HG02852 (cell line): ENCODE measurements around the gene SREBF2.
"Not testable (repeated sequence)": the region's sequence is repeated elsewhere in the genome, so short reads cannot be mapped to it uniquely, and the experiment has no call there.

Source experiments
- ATAC-seq: cut with Tn5 transposase; IDR thresholded peaks from one replicate; pipeline ENCODE4 v1.9.1; 2021; ENCODE audit warnings: mild to moderate bottlenecking, moderate library complexity; ENCODE audit not compliant: unreplicated experiment

SREBF2 gene

DNA sequence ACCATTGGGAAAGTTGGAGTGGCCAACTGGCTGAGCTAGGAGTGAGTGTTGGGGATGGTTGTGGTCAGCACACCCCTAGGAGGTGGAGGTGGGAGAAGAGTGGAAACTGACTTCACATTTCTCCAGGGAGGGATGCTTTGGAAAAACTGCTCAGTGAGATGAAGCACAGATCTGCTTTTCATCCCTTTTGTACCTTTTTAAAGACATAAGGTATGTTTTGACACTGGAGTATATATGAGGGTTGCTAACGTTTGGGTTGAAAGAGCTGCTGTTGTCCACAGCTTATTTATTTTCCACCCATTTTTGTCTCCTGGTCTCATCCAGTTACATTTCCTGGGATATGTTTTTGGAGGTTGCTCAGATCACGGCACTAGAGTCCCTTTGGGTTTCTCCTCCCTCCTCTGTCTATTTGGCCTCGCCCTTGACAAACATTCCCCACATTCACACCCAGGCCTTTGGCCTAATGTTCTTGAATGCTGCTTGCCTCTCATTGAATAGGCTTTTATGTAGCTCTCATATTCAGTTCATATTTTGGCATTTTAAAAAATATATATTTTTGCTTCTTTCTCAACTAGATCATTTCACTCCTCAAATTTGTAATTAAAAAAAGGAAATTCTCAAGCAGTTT, 8.3 kb downstream of the SREBF2 start:
- ATAC-seq = no peak

DNA sequence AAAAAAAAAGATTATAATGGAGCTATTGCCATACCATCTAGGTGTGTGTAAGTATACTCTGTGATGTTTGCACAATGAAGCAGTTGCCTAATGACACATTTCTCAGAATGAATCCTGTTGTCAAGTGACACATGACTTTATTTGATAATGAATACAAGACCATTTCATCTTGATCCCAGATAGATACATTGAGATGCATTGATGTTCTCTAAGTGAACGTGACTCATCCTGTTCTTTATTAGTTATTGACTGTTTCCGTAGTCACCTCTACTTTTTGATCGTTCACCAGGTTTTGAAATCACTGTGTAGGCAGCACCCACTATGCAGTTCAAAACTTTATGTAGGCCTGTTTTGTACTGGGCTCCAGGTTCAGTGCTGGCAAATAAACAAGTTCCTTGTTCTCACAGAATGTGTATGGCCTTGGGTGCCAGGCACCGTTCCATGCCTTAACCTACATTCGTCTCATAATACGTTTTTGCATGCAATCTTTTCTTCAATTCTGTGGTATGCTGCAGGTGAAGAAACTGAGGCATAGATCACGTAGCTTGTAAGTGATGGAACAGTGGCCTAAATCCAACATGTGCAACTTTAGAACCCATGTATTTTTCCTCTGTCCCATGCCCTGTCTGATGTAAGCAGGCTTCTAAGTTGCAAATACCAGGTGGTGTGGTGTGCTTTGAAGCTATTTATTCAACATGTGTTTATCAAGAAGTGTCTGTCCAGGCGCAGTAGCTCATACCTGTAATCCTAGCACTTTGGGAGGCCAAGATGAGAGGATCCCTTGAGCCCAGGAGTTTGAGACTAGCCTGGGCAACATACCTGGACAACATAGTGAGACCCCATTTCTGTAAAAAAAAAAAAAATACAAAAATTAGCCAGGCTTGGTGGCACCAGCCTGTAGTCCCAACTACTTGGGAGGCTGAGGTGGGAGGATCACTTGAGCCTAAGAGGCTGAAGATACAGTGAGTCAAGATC, 10.4 kb downstream of the SREBF2 start:
- ATAC-seq = no peak

DNA sequence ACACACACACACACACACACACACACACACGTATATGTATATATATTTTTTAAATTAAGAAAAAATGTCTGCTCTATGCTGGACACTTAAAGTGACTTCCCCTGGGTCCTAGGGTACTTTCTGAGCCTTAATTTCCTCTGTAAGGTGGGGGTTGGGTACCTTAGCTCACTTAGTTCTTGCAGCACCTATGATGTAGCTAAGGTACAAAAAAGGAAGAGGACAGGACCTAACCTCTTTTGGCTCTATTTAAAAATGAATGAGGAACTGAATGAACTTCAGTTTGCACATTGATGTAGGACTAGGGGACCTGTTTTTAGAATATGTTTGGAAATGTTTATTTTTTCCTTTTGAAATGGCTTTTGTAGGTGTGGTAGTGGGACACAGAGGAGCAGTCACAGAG, 11.1 kb downstream of the SREBF2 start:
- ATAC-seq = no peak

DNA sequence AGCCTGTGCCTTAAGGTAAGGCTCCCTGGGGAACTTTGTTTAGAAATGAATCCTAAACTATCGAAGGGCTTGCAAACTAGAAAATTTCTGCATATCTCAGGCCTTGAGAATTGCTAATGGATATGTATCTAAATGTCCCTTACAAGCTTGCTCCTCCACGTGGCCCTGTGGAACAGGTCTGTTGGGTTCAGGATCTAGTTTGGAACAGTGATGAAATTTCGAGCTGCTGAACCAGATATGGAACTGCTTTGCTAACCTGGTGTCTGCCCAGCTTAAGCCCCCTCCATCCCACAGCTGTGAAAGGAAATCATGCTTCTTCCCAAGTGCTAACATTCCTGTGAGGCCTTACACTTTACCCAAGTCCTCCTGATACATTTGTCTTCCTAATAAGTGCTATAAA, 11.6 kb downstream of the SREBF2 start:
- ATAC-seq = no peak

DNA sequence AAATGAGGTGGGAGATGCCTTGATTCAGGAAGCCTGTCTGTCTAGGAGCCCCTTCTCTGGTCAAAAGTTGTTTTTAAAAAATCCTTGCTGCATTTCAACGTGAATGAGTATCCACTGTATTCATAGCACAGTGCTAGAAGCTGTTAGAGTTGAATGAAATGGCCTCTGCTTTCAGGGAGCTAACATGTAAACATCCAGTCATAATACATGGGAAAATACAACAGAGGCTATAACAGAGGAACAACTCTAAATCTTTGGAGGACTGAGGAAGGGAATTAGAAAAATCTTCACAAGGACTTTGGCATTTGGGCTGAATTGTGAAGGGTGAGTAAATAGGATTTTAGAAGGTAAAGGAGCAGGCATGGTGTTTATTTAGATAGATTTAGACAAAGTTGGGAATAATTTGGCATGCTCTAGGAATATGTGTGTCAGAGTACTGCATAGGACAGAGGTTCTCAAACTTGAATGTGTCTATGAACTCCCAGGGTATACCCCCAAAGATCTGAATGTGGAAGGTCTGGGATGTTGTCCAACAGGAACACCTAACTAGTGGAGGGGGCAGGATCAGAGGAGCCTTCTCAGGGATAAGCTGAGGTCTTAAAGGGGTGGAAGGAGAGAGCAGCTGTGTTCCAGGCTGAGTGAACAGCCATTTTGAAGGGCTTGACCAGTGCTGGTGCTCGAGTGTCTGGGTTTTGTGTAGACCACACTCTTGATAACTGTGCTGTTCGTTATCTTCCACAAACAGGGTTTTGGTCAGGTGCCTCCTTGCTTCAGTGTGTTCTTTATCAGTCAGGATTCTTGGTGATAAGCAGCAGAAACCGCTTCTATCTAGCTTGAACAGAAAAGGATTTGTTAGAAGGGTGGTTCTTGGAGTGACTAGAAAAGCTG, 12.7 kb downstream of the SREBF2 start:
- ATAC-seq = no peak

DNA sequence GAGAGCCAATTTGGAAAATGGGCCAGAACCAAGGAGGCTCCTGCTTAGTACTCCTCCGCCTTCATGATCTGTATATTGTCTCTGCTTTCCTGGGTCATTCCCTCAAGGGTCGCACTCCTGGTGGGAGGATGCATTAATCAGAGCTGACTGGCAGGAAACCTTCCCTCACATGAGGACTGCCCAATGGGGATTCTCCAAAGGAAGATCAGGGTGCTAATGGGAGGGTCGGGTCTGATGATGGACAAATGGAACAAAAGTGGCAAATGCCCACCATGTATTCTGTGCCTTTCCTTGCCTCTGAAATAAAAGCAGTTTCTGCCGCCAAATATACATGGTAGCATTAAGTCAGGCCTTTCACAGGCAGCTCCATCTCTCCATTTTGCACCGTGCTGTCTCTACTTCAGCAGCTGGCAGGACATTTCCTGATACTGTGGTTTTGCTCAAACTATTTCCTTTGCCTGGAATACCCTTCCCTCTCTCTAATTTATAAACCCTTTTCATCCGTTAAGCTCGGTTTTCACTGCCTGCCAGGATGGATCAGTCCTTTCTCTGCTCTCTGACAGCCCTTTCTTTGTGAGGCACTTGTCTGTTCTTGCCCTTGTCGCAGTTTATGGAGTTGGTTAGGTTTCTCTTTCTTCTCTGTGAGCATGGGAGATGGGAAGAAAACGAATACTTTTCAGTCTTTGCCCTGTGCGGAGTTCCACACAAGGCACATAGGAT, 13.5 kb downstream of the SREBF2 start:
- ATAC-seq = no peak

DNA sequence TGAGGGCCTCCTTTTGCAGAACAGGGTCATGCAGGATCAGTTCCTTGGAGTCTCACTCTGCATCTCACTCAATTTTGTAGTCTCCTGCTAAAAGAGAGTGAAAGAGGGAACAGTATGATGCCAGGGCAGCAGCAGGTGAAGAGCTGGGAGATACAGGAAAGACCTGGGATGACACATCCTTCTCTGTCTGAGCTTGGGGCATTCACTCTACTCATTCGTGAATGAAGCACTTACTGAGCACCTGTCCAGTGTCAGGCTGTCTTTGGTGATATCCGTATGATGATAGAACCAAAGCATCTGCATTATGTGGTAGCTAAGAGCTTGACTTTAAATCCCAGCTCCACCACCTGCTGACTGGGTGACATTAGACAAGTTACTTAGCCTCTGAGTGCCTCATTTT, 14.4 kb downstream of the SREBF2 start:
- no peak for ATAC-seq

DNA sequence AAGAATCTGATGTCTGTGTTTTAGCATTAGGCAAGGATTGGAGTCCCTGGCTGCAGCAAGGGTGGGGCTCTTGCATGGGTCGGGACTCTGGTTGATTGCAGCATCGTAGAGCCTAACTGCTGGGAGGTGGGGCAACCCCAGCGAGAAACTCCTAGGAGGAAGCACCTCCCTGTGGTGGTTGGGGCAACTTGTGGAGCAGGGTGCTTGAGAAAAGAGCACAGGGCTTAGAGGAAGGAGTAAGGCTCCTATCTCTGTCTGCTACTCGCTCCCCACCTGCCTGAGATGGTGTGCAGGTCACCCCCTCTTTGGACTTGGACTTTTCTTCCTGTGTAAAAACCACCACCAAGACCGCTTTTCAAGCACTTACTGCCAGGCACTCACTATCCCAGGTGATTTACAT, 15.6 kb downstream of the SREBF2 start:
- no peak for ATAC-seq

DNA sequence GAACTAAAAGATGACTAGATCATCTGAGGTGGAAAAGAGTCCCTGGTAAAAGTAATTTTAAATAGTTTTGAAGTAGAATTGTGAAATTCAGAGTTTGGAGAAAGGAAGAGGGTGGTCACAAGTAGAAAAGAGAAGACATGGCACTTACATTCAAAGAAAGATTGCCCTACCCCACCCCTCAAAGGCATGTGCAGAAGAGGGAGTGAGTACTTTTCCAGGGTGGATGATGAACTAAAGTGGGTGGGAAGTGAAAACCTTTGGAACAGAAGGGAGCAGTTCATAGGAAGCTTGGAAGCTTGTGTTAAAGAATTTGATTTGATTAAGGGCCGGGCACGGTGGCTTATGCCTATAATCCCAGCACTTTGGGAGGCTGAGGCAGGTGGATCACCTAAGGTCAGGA, 23.6 kb downstream of the SREBF2 start:
- ATAC-seq = no peak

DNA sequence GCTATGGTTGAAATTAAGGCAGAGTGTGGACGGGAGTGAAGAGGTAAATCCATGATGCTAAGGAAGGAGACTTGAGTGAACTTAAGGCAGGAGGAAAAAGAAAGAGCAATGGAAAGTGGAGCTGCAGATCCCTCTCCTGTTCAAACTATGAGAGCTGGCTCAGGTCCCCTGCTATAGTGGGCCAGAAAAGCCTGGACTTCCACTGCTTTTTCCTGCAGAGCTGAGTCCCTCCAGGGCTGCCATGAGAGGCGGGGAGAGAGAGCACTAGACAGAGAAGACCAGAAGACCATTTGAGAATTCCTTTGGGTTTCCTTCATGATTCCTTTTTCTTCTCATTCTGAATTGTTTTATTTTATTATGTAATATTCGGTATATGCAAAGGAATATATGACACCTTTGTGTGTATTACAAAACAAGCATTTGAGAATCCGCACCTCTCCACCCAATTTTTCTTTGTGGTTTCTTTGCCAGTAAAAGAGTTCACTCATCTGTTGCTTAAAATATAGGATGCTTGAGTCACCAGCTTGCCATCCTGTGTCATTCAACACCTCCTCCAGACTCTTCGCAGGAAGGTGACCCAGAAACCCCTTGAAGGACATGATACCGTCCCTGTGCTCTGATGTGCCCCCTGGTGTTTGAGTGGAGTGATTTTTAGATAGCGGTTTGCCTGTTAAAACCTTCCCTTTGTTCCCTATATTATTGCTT, 24.4 kb downstream of the SREBF2 start:
- ATAC-seq = no peak

DNA sequence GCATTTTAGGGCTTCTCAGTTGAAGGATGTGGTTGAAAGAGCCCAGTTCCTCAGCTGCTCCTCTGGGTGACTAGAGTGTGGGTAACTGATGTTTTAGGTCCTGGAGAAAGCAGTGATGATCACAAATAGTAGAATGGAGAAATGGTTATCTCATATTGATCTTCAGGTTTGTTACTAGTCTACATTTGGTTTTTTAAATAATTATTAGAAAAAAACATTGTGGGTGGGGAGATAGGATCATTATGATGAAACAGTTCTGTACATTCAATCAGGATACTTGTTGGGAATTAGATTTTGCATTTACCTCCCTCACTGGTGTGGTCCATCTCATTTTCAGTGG, 24.9 kb downstream of the SREBF2 start:
- ATAC-seq = no peak

DNA sequence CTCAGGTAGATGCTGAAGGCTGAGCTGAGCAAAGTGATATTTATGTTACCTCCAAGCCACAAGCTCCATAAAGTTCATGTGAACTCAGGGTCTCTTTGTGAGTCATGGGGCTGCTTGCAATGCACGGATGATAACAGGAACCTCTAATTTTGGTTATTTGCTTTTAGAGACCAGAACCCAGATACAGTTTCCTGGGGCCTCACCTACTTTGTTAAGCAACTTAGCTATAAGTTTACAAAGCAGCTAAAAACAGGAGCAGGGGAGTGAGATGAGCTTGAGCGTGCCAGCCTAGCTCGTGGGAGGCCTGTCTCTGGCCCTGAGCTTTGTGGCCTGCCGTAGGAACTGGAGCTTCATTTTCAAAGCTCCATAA, 29.2 kb downstream of the SREBF2 start:
- ATAC-seq = peak; percentile 54

DNA sequence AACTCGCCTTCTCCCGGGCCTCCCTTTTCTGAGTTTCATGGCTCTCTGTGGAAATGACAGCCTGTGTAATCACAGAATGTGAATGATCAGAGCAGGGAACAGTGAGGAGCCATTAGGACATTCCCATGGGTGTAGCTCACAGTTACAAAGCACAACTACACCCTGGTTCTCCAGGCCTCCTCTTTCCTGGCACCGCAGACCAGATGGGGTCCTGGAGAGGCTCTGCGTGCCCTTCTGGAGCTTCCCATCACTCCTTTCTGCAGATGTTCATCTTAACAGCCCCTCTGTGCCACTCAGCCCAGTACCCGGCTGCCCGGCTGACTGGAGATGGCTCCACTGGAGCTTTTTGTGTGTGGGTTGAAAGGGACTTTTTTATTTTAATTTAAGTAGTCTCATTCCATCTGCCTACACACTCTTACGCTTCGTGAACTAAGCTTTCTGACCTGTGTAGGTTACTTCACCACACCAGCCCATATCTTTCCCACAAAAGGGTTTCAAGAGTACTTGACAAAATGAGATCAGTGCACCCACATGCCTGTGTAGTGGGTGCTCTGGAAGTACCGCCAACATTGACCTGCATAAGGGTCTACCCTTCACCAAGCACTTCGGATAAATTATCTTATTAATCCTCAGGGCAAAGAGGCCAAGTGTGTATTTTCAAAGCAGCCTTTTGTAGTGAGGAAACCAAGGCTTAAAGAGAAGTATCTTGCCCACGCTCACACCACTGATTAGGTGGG, 29.8 kb downstream of the SREBF2 start:
- ATAC-seq = peak; percentile 58

DNA sequence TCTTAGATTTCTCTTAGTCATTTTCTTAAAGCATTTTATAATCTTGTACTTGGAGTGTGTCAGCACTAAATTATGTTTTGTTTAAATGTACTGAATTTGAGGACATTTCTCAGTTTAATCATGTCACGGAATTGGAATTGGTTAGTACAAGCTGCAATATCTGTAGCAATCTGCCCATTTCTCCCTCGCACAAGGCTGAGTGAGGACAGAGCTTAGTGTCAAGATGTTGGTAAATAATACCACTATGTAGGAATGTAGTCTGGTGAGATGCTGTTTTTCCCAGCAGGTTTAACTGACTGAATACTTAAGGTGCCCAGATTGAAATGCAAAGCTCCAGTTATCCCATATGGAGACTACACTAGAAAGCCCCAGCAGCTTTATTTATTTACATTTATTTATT, 30.6 kb downstream of the SREBF2 start:
- ATAC-seq = no peak

DNA sequence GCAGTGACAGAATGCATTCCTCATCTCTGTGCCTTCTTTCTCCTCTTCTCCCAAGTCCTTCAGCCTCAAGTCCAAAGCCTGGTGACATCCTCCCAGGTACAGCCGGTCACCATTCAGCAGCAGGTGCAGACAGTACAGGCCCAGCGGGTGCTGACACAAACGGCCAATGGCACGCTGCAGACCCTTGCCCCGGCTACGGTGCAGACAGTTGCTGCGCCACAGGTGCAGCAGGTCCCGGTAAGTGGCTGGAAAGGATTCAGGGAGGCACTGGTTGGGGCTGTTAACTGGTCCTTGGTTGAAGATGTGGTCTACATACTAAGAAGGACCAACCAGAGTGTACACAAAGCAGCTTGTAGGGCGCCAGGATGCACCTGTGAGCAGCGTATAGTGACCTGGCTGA, 35.7 kb downstream of the SREBF2 start:
- no peak for ATAC-seq

DNA sequence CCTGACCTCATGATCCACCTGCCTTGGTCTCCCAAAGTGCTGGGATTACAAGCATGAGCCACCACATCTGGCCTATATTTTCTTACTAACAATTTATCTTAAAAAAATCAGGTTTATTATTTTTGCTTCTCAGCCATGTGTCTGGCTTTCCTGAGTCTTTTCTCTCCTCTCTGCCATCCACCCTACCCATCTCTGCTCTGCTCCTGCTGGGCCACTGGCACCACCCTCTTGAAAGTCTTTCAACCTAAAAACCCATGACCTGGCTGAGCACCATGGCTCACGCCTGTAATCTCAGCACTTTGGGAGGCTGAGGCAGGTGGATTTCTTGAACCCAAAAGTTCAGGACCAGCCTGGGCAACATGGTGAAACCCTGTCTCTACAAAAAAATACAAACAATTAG, 37.2 kb downstream of the SREBF2 start:
- not testable (repeated sequence) for ATAC-seq

DNA sequence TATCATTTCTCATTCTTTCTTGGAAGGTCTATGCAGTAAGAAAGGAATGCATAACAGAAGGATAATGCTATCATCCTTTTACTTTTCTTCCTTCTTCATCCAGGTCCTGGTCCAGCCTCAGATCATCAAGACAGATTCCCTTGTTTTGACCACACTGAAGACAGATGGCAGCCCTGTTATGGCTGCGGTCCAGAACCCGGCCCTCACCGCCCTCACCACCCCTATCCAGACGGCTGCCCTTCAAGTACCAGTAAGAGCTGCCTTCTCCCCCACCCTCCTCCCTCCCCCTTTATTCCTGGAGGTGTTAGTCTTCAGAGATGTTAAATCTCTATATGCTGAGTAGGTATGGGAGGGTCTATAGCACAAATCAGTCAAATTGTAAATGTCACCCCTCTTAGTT, 37.9 kb downstream of the SREBF2 start:
- no peak for ATAC-seq

DNA sequence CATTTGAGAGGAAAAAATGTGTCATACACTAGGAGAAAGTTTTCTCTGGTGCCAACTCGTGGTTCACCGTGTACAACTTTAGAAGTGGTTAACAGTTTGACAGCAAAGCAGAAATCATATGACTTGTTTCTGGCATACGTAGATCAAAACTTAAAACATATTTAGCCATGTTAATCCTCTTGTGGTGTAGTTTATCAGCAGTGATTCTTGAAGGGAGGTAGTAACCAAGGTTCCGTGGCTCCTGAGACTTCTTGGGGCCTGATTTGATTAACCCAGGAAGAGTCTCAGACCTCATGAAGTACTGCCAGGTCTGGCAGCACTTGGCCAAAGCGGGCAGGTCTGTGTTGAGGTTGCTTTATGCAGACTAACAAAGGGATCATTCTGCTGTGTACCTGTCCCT, 40.5 kb downstream of the SREBF2 start:
- ATAC-seq = no peak

DNA sequence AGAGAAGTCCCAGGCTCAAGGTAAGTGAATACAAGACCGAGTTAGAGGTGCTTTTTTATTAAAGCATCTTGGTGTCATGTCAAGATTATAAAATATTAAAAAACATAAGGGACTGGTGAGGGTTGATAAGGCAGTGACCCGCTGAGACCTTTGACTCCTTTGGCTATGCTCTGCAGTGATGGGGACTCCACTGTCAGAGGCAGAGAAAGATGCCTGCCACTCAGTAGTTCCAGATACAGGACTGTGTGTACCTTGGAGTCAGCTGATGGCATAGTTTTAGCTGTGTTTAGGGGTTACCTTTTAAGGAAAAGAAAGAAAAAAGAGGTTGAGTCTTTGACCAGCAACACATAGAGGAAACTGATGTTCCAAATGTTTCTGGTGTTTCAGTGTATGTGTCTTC, 41.2 kb downstream of the SREBF2 start:
- no peak for ATAC-seq
